ENCODE results near the gene ALDH1A2.
A peak's percentile ranks its signal among the peaks of the same experiment; 100 is the strongest.

ALDH1A2 gene

GRCh38 chr15:58065445-58066041, at the start of gene ALDH1A2:
Gene ALDH1A2, minus strand, starts transcription at chr15:58065711. Its CDS starts 61 bp downstream, at chr15:58065650.
- DNase-seq (ENCODE audit: low read depth, low spot score), result peak; percentile 53

- DNase-seq (ENCODE audit: low read depth, low spot score), result no peak
Measured at GRCh38 chr15:58114812-58115211, 49.3 kb upstream of the ALDH1A2 start.

GRCh38 chr15:58114388-58114787, 48.9 kb upstream of the ALDH1A2 start:
- no peak for DNase-seq (ENCODE audit: low read depth, low spot score)

- peak; percentile 11 for DNase-seq (ENCODE audit: low read depth, low spot score)
Measured at GRCh38 chr15:58113358-58113757, 47.8 kb upstream of the ALDH1A2 start.

- DNase-seq (ENCODE audit: low read depth, low spot score), result no peak
Measured at GRCh38 chr15:58111718-58112104, 46.2 kb upstream of the ALDH1A2 start.

- DNase-seq (ENCODE audit: low read depth, low spot score), result no peak
Measured at GRCh38 chr15:58110999-58111717, 45.6 kb upstream of the ALDH1A2 start.

- DNase-seq (ENCODE audit: low read depth, low spot score), result no peak
Measured at GRCh38 chr15:58109419-58109818, 43.9 kb upstream of the ALDH1A2 start.

- no peak for DNase-seq (ENCODE audit: low read depth, low spot score)
Measured at GRCh38 chr15:58108117-58108516, 42.6 kb upstream of the ALDH1A2 start.

- no peak for DNase-seq (ENCODE audit: low read depth, low spot score)
Measured at GRCh38 chr15:58103482-58103881, 38.0 kb upstream of the ALDH1A2 start.

- no peak for DNase-seq (ENCODE audit: low read depth, low spot score)
Measured at GRCh38 chr15:58096529-58097084, 31.1 kb upstream of the ALDH1A2 start.

- DNase-seq (ENCODE audit: low read depth, low spot score), result no peak
Measured at GRCh38 chr15:58095415-58095814, 29.9 kb upstream of the ALDH1A2 start.

- DNase-seq (ENCODE audit: low read depth, low spot score), result no peak
Measured at GRCh38 chr15:58087871-58088270, 22.4 kb upstream of the ALDH1A2 start.

GRCh38 chr15:58086491-58086890, 21.0 kb upstream of the ALDH1A2 start:
- no peak for DNase-seq (ENCODE audit: low read depth, low spot score)

- DNase-seq (ENCODE audit: low read depth, low spot score), result no peak
Measured at GRCh38 chr15:58083526-58083925, 18.0 kb upstream of the ALDH1A2 start.

GRCh38 chr15:58081891-58082290, 16.4 kb upstream of the ALDH1A2 start:
- DNase-seq (ENCODE audit: low read depth, low spot score), result no peak

- no peak for DNase-seq (ENCODE audit: low read depth, low spot score)
Measured at GRCh38 chr15:58081456-58081855, 15.9 kb upstream of the ALDH1A2 start.

GRCh38 chr15:58080959-58081358, 15.4 kb upstream of the ALDH1A2 start:
- peak; percentile 23 for DNase-seq (ENCODE audit: low read depth, low spot score)

GRCh38 chr15:58080398-58080797, 14.9 kb upstream of the ALDH1A2 start:
- DNase-seq (ENCODE audit: low read depth, low spot score), result no peak

- DNase-seq (ENCODE audit: low read depth, low spot score), result no peak
Measured at GRCh38 chr15:58078591-58078990, 13.1 kb upstream of the ALDH1A2 start.

GRCh38 chr15:58077427-58077826, 11.9 kb upstream of the ALDH1A2 start:
- no peak for DNase-seq (ENCODE audit: low read depth, low spot score)

GRCh38 chr15:58074452-58074851, 8.9 kb upstream of the ALDH1A2 start:
- no peak for DNase-seq (ENCODE audit: low read depth, low spot score)

- peak; percentile 29 for DNase-seq (ENCODE audit: low read depth, low spot score)
Measured at GRCh38 chr15:58070801-58071418, 5.4 kb upstream of the ALDH1A2 start.

- no peak for DNase-seq (ENCODE audit: low read depth, low spot score)
Measured at GRCh38 chr15:58069008-58069407, 3.5 kb upstream of the ALDH1A2 start.

All from ELF-1 (cell line).